PC-9 (cell line): ENCODE data around the gene GDE1. TPM values are rescaled to one million over a fixed set of nuclear protein-coding genes. Genes with fewer than 3 reads are reported as not detected.

Source experiments
- BruUV-seq: library from RNA; stranded (reverse); fragments of 400-500 nt; replicated peaks from 2 replicates; lab custom pipeline; 2021; lab: Mats Ljungman, UMichigan
- CTCF ChIA-PET: fragments of 300-600 bp; sonication (Branson Sonifier 250); formaldehyde crosslinking; loops from one replicate; lab custom pipeline; 2022; ENCODE audit warnings: antibody characterized with exemption; lab: Charles Lee
- POLR2A ChIA-PET: fragments of 300-600 bp; sonication (Branson Sonifier 250); formaldehyde crosslinking; loops from one replicate; lab custom pipeline; 2022; ENCODE audit warnings: antibody characterized with exemption; ENCODE audit not compliant: unreplicated experiment; lab: Charles Lee
- DNase-seq, 2 experiments: peaks; one replicate each; pipeline versions ENCODE4 v3.0.0 to v3.0.0-alpha.2; 2015 to 2022; ENCODE audit warnings: mixed read lengths in 1 of 2
- H2AFZ ChIP-seq: fragments of 200-600 bp; sonication (generic); 2 replicates; pipeline ENCODE4 v1.8.1; 2017; ENCODE audit warnings: antibody characterized with exemption
- H3F3A ChIP-seq: fragments of 200-600 bp; sonication (generic); 2 replicates; pipeline ENCODE4 v1.8.1; 2017; ENCODE audit warnings: antibody characterized with exemption, mild to moderate bottlenecking, low read depth; ENCODE audit not compliant: insufficient read depth
- H3K27ac ChIP-seq: fragments of 200-600 bp; sonication (generic); 2 replicates; pipeline ENCODE4 v1.6.1; 2016; ENCODE audit warnings: mixed run types
- H3K27me3 ChIP-seq: fragments of 200-600 bp; sonication (generic); 2 replicates; pipeline ENCODE4 v1.6.1; 2016; ENCODE audit warnings: low read depth, mixed run types; ENCODE audit not compliant: insufficient read depth
- H3K36me3 ChIP-seq: fragments of 200-600 bp; sonication (generic); 2 replicates; pipeline ENCODE4 v1.6.1; 2016; ENCODE audit warnings: low read depth, mixed run types
- H3K4me1 ChIP-seq: fragments of 200-600 bp; sonication (generic); replicated peaks from 2 replicates; pipeline ENCODE4 v1.6.1; 2016; ENCODE audit warnings: mixed run types; ENCODE audit not compliant: insufficient read depth
- H3K4me2 ChIP-seq: fragments of 200-600 bp; sonication (generic); 2 replicates; pipeline ENCODE4 v1.6.1; 2017; ENCODE audit warnings: mixed run types
- H3K4me3 ChIP-seq: fragments of 200-600 bp; sonication (generic); 2 replicates; pipeline ENCODE4 v1.6.1; 2016; ENCODE audit warnings: mixed run types
- H3K79me2 ChIP-seq: fragments of 200-600 bp; sonication (generic); 2 replicates; pipeline ENCODE4 v1.6.1; 2017; ENCODE audit warnings: low read depth, mixed run types
- H3K9me2 ChIP-seq: fragments of 200-600 bp; sonication (generic); 2 replicates; pipeline ENCODE4 v1.8.1; 2017; ENCODE audit warnings: mild to moderate bottlenecking; ENCODE audit not compliant: insufficient read depth
- H3K9me3 ChIP-seq: fragments of 200-600 bp; sonication (generic); 2 replicates; pipeline ENCODE4 v1.8.1; 2016; ENCODE audit warnings: low read depth; ENCODE audit not compliant: insufficient read depth
- H4K20me1 ChIP-seq: fragments of 200-600 bp; sonication (generic); 2 replicates; pipeline ENCODE4 v1.8.1; 2017; ENCODE audit not compliant: insufficient read depth
- EZH2 ChIP-seq: fragments of 200-600 bp; sonication (generic); IDR thresholded peaks from 2 replicates; pipeline ENCODE4 v1.8.0; 2017; ENCODE audit warnings: antibody characterized with exemption, low read depth
- intact Hi-C: fragments of 100-400 bp; cut with micrococcal nuclease; formaldehyde crosslinking; loops from one replicate; pipeline ENCODE4 v1.10.0; 2022; ENCODE audit not compliant: unreplicated experiment
- total RNA-seq: library from RNA; stranded (reverse); gene quantifications from 2 replicates; pipeline ENCODE4 v1.2.3, GENCODE V29; 2021
- TF ChIP-seq, protein P1 (sequence below): fragments of 200-600 bp; sonication (generic); conservative IDR thresholded peaks from 2 replicates; pipeline ENCODE4 v1.6.1; 2017; ENCODE audit warnings: mixed run types, antibody characterized with exemption, mild to moderate bottlenecking, moderate library complexity

The GDE1 gene
- total RNA-seq, 1 experiment from 2014 or later = 154 TPM

DNA sequence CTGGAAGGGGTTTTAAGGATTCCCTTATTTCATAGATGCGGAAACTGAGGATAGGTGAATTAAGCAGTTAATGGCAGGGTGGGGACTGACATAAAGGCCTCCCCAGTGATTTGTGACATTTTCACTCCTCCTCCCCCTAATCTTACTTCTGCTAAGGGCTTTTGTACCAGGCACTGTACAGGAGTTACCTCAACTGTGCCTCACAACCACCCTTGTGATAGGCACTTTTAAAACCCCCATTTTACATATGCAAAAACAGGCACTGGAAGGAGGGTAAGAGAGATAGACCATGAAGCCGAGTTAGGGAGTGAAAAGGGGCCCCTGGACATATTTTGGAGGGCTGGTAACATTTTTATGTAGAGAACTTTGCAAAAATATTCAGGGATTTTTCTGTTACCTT, 862 bp upstream of the GDE1 start:
- no peak overlapping the region for H3K4me3 ChIP-seq
- no TSS peak for BruUV-seq
- H3F3A ChIP-seq = peaks cover 19% of the 10 kb centered on the region
- H3K27me3 ChIP-seq = no peaks in the 10 kb centered on the region
- H3K27ac ChIP-seq = no peak overlapping the region
- H3K9me3 ChIP-seq = no peaks in the 10 kb centered on the region
- TF ChIP-seq EZH2 = no peak
- TF ChIP-seq, protein P1, sequence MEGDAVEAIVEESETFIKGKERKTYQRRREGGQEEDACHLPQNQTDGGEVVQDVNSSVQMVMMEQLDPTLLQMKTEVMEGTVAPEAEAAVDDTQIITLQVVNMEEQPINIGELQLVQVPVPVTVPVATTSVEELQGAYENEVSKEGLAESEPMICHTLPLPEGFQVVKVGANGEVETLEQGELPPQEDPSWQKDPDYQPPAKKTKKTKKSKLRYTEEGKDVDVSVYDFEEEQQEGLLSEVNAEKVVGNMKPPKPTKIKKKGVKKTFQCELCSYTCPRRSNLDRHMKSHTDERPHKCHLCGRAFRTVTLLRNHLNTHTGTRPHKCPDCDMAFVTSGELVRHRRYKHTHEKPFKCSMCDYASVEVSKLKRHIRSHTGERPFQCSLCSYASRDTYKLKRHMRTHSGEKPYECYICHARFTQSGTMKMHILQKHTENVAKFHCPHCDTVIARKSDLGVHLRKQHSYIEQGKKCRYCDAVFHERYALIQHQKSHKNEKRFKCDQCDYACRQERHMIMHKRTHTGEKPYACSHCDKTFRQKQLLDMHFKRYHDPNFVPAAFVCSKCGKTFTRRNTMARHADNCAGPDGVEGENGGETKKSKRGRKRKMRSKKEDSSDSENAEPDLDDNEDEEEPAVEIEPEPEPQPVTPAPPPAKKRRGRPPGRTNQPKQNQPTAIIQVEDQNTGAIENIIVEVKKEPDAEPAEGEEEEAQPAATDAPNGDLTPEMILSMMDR = no peak
- ChIA-PET CTCF (no interaction called here), POLR2A (no interaction called here)
- no peak for DNase-seq
- no peaks in the 10 kb centered on the region for H3K9me2 ChIP-seq
- intact Hi-C loops = loop anchor here (2.0 to 10.0 kb wide), 6 partner anchors 110 to 722 kb away; partner anchors contain the start of genes ARL6IP1 and TMC7
- peak overlapping the region; percentile 83; the same call in 1 of the 2 replicates for H3K4me2 ChIP-seq
- H2AFZ ChIP-seq = no peak overlapping the region
- H4K20me1 ChIP-seq = no peaks in the 10 kb centered on the region
- H3K36me3 ChIP-seq = 0 out of 2 replicates have a peak, but pooled peaks cover 2% of the 10 kb centered on the region
- H3K4me1 ChIP-seq = peaks cover 58% of the 10 kb centered on the region
- peaks cover 69% of the 10 kb centered on the region for H3K79me2 ChIP-seq

DNA sequence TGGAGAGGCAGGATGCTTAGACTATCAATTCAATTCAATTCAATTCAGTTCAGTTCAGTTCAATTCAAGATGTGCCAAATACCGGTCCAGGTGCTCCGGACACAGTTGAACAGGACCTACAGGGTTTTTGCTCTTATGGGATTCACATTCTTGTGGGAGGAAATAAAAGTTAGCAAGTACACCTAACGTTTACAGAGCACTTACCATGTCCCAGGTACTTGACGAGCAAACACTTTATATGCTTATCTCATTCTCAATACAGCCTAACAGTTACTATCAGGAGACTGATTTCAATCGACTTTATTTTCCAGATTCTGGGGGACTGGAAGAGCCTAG, 467 bp upstream of the GDE1 start:
- no peak overlapping the region for H3K27ac ChIP-seq
- H4K20me1 ChIP-seq = no peaks in the 10 kb centered on the region
- no peaks in the 10 kb centered on the region for H3K27me3 ChIP-seq
- H3K9me3 ChIP-seq = no peaks in the 10 kb centered on the region
- intact Hi-C loops = loop anchor here (2.0 to 10.0 kb wide), 6 partner anchors 110 to 722 kb away; partner anchors contain the start of genes ARL6IP1 and TMC7
- DNase-seq = no peak
- H3K9me2 ChIP-seq = no peaks in the 10 kb centered on the region
- peaks cover 21% of the 10 kb centered on the region for H3F3A ChIP-seq
- H3K4me2 ChIP-seq = peak overlapping the region; percentile 83
- H3K4me1 ChIP-seq = peaks cover 62% of the 10 kb centered on the region
- BruUV-seq = no TSS peak
- POLR2A ChIA-PET = no interaction called here
- peak overlapping the region; percentile 19; the same call in 1 of the 2 replicates for H2AFZ ChIP-seq
- peak overlapping the region; percentile 74; the same call in 1 of the 2 replicates for H3K4me3 ChIP-seq
- TF ChIP-seq EZH2 = no peak
- TF ChIP-seq, protein P1 = no peak
- H3K79me2 ChIP-seq = peaks cover 72% of the 10 kb centered on the region
- no peaks in the 10 kb centered on the region for H3K36me3 ChIP-seq
- CTCF ChIA-PET = no interaction called here

DNA sequence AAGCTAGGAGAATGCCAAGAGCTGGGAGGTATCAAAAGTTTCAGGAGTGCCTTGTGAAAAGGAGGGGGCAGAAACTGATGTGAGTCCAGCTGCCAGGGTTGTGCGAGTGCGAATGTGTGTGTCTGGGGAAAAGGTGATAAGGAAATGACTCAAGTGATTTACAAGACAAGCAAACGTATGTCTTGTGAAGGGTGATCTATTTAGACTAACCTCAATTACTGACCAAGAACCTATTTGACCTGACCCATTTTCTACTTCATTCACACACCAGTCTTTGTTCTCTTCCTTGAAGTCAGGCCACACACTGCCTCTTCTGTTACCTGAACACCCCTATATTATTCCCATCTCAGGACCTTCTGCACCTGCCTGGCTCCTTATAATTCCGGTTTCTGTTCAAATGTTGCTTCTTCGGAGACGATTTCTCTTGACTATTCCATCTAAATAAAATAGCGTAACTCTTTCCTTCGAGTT, 1.0 kb downstream of the GDE1 start:
- TSS peak; percentile 42 for BruUV-seq
- H3F3A ChIP-seq = peaks cover 33% of the 10 kb centered on the region
- H3K4me1 ChIP-seq = peaks cover 71% of the 10 kb centered on the region
- H4K20me1 ChIP-seq = no peaks in the 10 kb centered on the region
- peak; percentile 54 to 91 for DNase-seq
- POLR2A ChIA-PET = interaction anchor here (0.7 kb wide), 3 partner anchors 89 to 401 kb away, joined by 3 to 11 read pairs (median 7); no protein-coding TSS in a partner anchor
- TF ChIP-seq, protein P1 = no peak
- H2AFZ ChIP-seq = peak overlapping the region; percentile 19; the same call in 1 of the 2 replicates
- H3K4me2 ChIP-seq = peak overlapping the region; percentile 83
- CTCF ChIA-PET = interaction anchor here (0.7 to 0.9 kb wide), 2 partner anchors 18 to 1285 kb away, joined by 4 to 11 read pairs; partner anchors contain the start of genes ERI2 and REXO5
- intact Hi-C loops = loop anchor here (1.0 to 10.0 kb wide), 6 partner anchors 16 to 536 kb away; partner anchors contain the start of gene TMC7
- peak overlapping the region; percentile 74 for H3K4me3 ChIP-seq
- no peaks in the 10 kb centered on the region for H3K9me3 ChIP-seq
- H3K27ac ChIP-seq = peak overlapping the region; percentile 76
- peaks cover 12% of the 10 kb centered on the region for H3K36me3 ChIP-seq
- H3K27me3 ChIP-seq = no peaks in the 10 kb centered on the region
- no peaks in the 10 kb centered on the region for H3K9me2 ChIP-seq
- peaks cover 77% of the 10 kb centered on the region for H3K79me2 ChIP-seq
